Measurements from ENCODE around the gene SART3.
"Not testable (repeated sequence)": the region's sequence is repeated elsewhere in the genome, so short reads cannot be mapped to it uniquely, and the experiment has no call there.

Gene SART3

DNA sequence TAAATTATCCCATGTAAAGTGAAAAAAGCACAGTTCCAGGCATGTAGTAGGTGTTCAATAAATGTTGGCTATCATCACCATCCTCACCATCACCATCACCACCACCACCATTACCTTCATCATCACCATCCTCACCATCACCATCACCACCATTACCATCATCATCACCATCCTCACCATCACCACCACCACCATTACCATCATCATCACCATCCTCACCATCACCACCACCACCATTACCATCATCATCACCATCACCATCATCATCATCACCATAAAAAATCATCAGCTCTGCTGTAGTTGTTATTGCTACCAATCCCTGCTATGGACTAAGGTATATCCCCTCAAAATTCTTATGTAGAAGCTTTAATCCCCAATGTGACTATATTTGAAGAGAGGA lies 16.5 kb upstream of the SART3 start:
- Histone ChIP-seq H3K9me3 (ENCODE audit: control insufficient read depth, low read length) (no peaks in the 10 kb centered on the region), H2AFZ (ENCODE audit: low read depth, low read length) (no peak overlapping the region), H3K4me3 (ENCODE audit: insufficient read depth in 1 of 2, low read depth in 1 of 2, low read length in 2 of 2) (no peak overlapping the region), H3K23ac (ENCODE audit: low read length in 2 of 2) (no peak overlapping the region), H2BK120ac (ENCODE audit: low read depth, low read length) (no peak overlapping the region), H4K8ac (ENCODE audit: low read length) (no peak overlapping the region), H3K79me1 (replicated peaks; ENCODE audit: low read length, poor library complexity, severe bottlenecking) (no peaks in the 10 kb centered on the region), H2BK5ac (ENCODE audit: low read depth, low read length, poor library complexity, severe bottlenecking) (no peak overlapping the region), H3K4ac (ENCODE audit: low read depth in 1 of 2, low read length in 2 of 2) (no peak overlapping the region), H3K18ac (ENCODE audit: low read depth in 1 of 2, low read length in 2 of 2) (no peak overlapping the region), H3K9ac (ENCODE audit: low read length) (no peak overlapping the region), H2BK15ac (ENCODE audit: low read depth, poor library complexity, severe bottlenecking) (no peak overlapping the region), H2AK5ac (ENCODE audit: low read length, severe bottlenecking) (no peak overlapping the region), H3K27ac (ENCODE audit: low read length, poor library complexity, severe bottlenecking) (no peak overlapping the region), H3K36me3 (ENCODE audit: control insufficient read depth in 1 of 2, insufficient read depth in 2 of 2, low read depth in 1 of 2, low read length in 2 of 2) (no peaks in the 10 kb centered on the region), H4K91ac (ENCODE audit: low read length) (no peak overlapping the region), H3K14ac (ENCODE audit: low read length in 2 of 2) (no peak overlapping the region), H2BK12ac (ENCODE audit: low read length in 2 of 2) (peak overlapping the region in 1 of 2 experiments; percentile 77), H3K4me1 (ENCODE audit: control insufficient read depth, insufficient read depth, low read depth, low read length) (peaks cover 9% of the 10 kb centered on the region), H3K27me3 (ENCODE audit: control insufficient read depth in 1 of 2, insufficient read depth in 1 of 2, low read length in 2 of 2) (no peaks in the 10 kb centered on the region), H3K4me2 (ENCODE audit: low read length, poor library complexity, severe bottlenecking) (no peak overlapping the region)
- DNase-seq: no peak

DNA sequence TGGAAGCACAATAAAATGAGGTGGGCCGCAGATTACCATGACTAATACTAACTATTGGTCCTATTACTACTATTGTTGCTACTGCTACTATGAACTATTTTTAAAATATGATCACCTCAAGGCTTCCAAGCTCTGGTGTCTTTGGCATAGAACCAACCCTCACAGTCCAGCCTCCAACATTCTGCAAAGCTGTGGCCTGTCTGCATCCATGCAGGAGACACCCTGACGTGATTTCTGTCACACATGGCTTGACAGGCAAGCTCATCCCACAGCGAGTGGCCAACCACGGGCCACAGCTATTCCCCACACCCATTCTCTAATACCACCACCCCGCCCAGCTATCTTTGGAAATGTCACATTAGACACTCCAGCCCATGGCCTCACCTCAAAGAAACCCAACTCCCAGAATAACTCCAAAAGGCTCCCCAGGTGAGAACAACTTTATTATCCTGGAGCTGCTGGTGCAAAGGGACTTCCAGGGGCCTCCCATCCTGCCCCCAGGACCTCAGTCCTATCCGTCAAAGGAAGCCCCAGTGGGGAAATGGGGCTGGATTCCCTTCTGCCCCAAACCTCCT lies 15.8 kb upstream of the SART3 start:
- H3K23ac ChIP-seq (ENCODE audit: low read length in 2 of 2): no peak overlapping the region
- H3K36me3 ChIP-seq (ENCODE audit: control insufficient read depth in 1 of 2, insufficient read depth in 2 of 2, low read depth in 1 of 2, low read length in 2 of 2): no peaks in the 10 kb centered on the region
- no peak overlapping the region for H3K9ac ChIP-seq (ENCODE audit: low read length)
- peak overlapping the region; percentile 57 for H3K27ac ChIP-seq (ENCODE audit: low read length, poor library complexity, severe bottlenecking)
- no peaks in the 10 kb centered on the region for H3K79me1 ChIP-seq (replicated peaks; ENCODE audit: low read length, poor library complexity, severe bottlenecking)
- no peak overlapping the region for H3K4me2 ChIP-seq (ENCODE audit: low read length, poor library complexity, severe bottlenecking)
- no peaks in the 10 kb centered on the region for H3K27me3 ChIP-seq (ENCODE audit: control insufficient read depth in 1 of 2, insufficient read depth in 1 of 2, low read length in 2 of 2)
- peak overlapping the region; percentile 64 for H4K91ac ChIP-seq (ENCODE audit: low read length)
- peak overlapping the region; percentile 52 for H4K8ac ChIP-seq (ENCODE audit: low read length)
- peak overlapping the region; percentile 80 to 85 for H2BK12ac ChIP-seq (ENCODE audit: low read length in 2 of 2)
- no peaks in the 10 kb centered on the region for H3K9me3 ChIP-seq (ENCODE audit: control insufficient read depth, low read length)
- peak overlapping the region in 1 of 2 experiments; percentile 31 for H3K18ac ChIP-seq (ENCODE audit: low read depth in 1 of 2, low read length in 2 of 2)
- no peak overlapping the region for H2BK120ac ChIP-seq (ENCODE audit: low read depth, low read length)
- H3K4me3 ChIP-seq (ENCODE audit: insufficient read depth in 1 of 2, low read depth in 1 of 2, low read length in 2 of 2): no peak overlapping the region
- H3K4ac ChIP-seq (ENCODE audit: low read depth in 1 of 2, low read length in 2 of 2): peak overlapping the region; percentile 57 to 71
- WGBS: 70% methylated on average over 6 of the region's 6 CpGs
- H3K4me1 ChIP-seq (ENCODE audit: control insufficient read depth, insufficient read depth, low read depth, low read length): peaks cover 8% of the 10 kb centered on the region
- DNase-seq: no peak
- no peak overlapping the region for H2AFZ ChIP-seq (ENCODE audit: low read depth, low read length)
- no peak overlapping the region for H2BK5ac ChIP-seq (ENCODE audit: low read depth, low read length, poor library complexity, severe bottlenecking)
- no peak overlapping the region for H2BK15ac ChIP-seq (ENCODE audit: low read depth, poor library complexity, severe bottlenecking)
- H3K14ac ChIP-seq (ENCODE audit: low read length in 2 of 2): no peak overlapping the region
- peak overlapping the region; percentile 81 for H2AK5ac ChIP-seq (ENCODE audit: low read length, severe bottlenecking)

DNA sequence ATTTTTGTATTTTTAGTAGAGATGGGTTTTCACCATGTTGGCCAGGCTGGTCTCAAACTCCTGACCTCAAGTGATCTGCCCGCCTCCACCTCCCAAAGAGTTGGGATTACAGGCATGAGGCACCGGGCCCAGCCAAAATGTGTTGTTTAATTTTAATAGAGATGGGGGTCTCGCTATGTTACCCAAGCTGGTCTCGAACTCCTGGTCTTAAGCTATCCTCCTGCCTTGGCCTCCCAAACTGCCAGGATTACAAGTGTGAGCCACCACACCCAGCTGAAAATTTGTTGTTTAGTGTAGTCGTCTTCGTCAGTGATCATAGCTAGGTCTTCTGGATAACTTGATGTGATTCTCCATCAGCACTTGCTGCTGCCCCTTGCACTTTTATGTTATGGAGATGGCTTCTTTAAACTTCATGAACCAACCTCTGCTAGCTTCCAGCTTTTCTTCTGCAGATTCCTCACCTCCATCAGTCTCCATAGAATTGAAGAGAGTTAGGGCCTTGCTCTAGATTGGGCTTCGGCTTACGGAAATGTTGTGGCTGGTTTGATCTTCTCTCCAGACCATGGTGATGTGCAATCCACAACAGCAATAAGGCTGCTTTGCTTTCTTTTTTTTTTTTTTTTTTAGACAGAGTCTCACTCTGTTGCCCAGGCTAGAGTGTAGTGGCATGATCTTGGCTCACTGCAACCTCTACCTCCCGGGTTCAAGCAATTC lies 14.4 kb upstream of the SART3 start:
- Histone ChIP-seq H3K27ac (ENCODE audit: low read length, poor library complexity, severe bottlenecking) (no peak overlapping the region), H3K9ac (ENCODE audit: low read length) (no peak overlapping the region), H2BK12ac (ENCODE audit: low read length in 2 of 2) (peak overlapping the region; percentile 44 to 82), H3K36me3 (ENCODE audit: control insufficient read depth in 1 of 2, insufficient read depth in 2 of 2, low read depth in 1 of 2, low read length in 2 of 2) (no peaks in the 10 kb centered on the region), H3K23ac (ENCODE audit: low read length in 2 of 2) (no peak overlapping the region), H4K8ac (ENCODE audit: low read length) (no peak overlapping the region), H4K91ac (ENCODE audit: low read length) (no peak overlapping the region), H3K4me2 (ENCODE audit: low read length, poor library complexity, severe bottlenecking) (no peak overlapping the region), H3K9me3 (ENCODE audit: control insufficient read depth, low read length) (no peaks in the 10 kb centered on the region), H2BK15ac (ENCODE audit: low read depth, poor library complexity, severe bottlenecking) (no peak overlapping the region), H2AK5ac (ENCODE audit: low read length, severe bottlenecking) (peak overlapping the region; percentile 77), H3K79me1 (replicated peaks; ENCODE audit: low read length, poor library complexity, severe bottlenecking) (no peaks in the 10 kb centered on the region), H3K4me1 (ENCODE audit: control insufficient read depth, insufficient read depth, low read depth, low read length) (peaks cover 12% of the 10 kb centered on the region), H3K4me3 (ENCODE audit: insufficient read depth in 1 of 2, low read depth in 1 of 2, low read length in 2 of 2) (no peak overlapping the region), H2AFZ (ENCODE audit: low read depth, low read length) (no peak overlapping the region), H3K4ac (ENCODE audit: low read depth in 1 of 2, low read length in 2 of 2) (peak overlapping the region in 1 of 2 experiments; percentile 66), H2BK120ac (ENCODE audit: low read depth, low read length) (no peak overlapping the region), H3K18ac (ENCODE audit: low read depth in 1 of 2, low read length in 2 of 2) (no peak overlapping the region), H3K14ac (ENCODE audit: low read length in 2 of 2) (no peak overlapping the region), H3K27me3 (ENCODE audit: control insufficient read depth in 1 of 2, insufficient read depth in 1 of 2, low read length in 2 of 2) (no peaks in the 10 kb centered on the region), H2BK5ac (ENCODE audit: low read depth, low read length, poor library complexity, severe bottlenecking) (no peak overlapping the region)
- WGBS: 97% methylated on average over 9 of the region's 9 CpGs
- DNase-seq: no peak

DNA sequence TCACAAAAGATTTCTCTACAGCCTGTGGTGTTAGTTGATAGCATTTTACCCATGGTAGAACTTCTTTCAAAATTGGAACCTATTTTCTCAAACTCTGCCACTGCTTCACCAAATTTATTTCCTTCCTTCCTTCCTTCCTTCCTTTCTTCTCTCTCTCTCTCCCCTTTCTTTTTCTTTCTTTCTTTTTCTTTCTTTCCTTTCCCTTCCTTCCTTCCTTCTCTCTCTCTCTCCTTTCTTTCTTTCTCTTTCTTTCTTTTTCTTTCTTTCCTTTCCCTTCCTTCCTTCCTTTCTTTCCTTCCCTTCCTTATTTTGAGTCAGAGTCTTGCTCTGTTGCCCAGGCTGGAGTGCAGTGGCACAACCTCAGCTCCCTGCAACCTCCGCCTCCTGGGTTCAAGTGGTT lies 13.3 kb upstream of the SART3 start:
- H2BK5ac ChIP-seq (ENCODE audit: low read depth, low read length, poor library complexity, severe bottlenecking); H3K18ac ChIP-seq (ENCODE audit: low read depth in 1 of 2, low read length in 2 of 2): not testable (repeated sequence)
- WGBS: 100% methylated on average over 1 of the region's 1 CpG

More for the DNA sequence above, 13.3 kb upstream of the SART3 start:
- not testable (repeated sequence) for DNase-seq; H4K8ac ChIP-seq (ENCODE audit: low read length); H2BK15ac ChIP-seq (ENCODE audit: low read depth, poor library complexity, severe bottlenecking); H3K9ac ChIP-seq (ENCODE audit: low read length); H3K14ac ChIP-seq (ENCODE audit: low read length in 2 of 2); H3K4me3 ChIP-seq (ENCODE audit: insufficient read depth in 1 of 2, low read depth in 1 of 2, low read length in 2 of 2); H2AK5ac ChIP-seq (ENCODE audit: low read length, severe bottlenecking); H3K23ac ChIP-seq (ENCODE audit: low read length in 2 of 2); H2BK12ac ChIP-seq (ENCODE audit: low read length in 2 of 2); H2AFZ ChIP-seq (ENCODE audit: low read depth, low read length); H3K4me2 ChIP-seq (ENCODE audit: low read length, poor library complexity, severe bottlenecking); H3K27me3 ChIP-seq (ENCODE audit: control insufficient read depth in 1 of 2, insufficient read depth in 1 of 2, low read length in 2 of 2); H3K4ac ChIP-seq (ENCODE audit: low read depth in 1 of 2, low read length in 2 of 2); H3K27ac ChIP-seq (ENCODE audit: low read length, poor library complexity, severe bottlenecking); H3K79me1 ChIP-seq (replicated peaks; ENCODE audit: low read length, poor library complexity, severe bottlenecking); H3K36me3 ChIP-seq (ENCODE audit: control insufficient read depth in 1 of 2, insufficient read depth in 2 of 2, low read depth in 1 of 2, low read length in 2 of 2); H3K9me3 ChIP-seq (ENCODE audit: control insufficient read depth, low read length); H4K91ac ChIP-seq (ENCODE audit: low read length); H2BK120ac ChIP-seq (ENCODE audit: low read depth, low read length)
- peaks cover 12% of the 10 kb centered on the region for H3K4me1 ChIP-seq (ENCODE audit: control insufficient read depth, insufficient read depth, low read depth, low read length)
